A172 (cell line): ENCODE results near the gene BRD7. TPM values are rescaled to one million over a fixed set of nuclear protein-coding genes. Genes with fewer than 3 reads are reported as not detected.
A peak's percentile ranks its signal among the peaks of the same experiment; 100 is the strongest.

Source experiments
- DNase-seq: peaks from one replicate; pipeline ENCODE4 v3.0.0-alpha.2; 2015; ENCODE audit warnings: low spot score
- total RNA-seq: library from RNA; depleted of rRNA; stranded (reverse); fragments of >200 nt; shearing (Covaris generic); gene quantifications from 2 replicates; pipeline ENCODE4 v1.2.3, GENCODE V29; 2014

The BRD7 gene
- total RNA-seq, 1 experiment from 2014 or later, result 98.3 TPM

DNA sequence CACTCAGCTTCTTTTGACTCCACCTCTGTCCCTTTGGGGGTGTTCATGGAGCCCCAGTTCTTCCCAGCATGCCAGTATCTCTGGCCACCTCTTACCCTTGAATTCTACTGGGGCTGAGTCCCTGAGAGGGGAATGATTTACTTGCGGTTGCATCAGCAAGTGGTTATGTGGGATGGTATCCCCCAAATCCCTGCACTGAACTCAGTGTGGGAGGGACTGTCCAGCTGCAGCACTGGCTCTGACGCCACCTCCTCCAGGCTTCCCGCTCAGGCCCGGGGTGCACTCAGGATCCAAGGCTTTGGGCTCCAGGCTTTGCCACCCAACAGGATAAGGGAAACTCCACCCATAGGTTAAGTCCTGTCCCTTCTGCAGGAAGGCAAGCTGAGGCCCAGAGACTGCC lies 21.1 kb upstream of the BRD7 start:
- no peak for DNase-seq

- no peak for DNase-seq
These were observed 19.7 kb upstream of the BRD7 start for GRCh38 chr16:50388496-50388895.

DNA sequence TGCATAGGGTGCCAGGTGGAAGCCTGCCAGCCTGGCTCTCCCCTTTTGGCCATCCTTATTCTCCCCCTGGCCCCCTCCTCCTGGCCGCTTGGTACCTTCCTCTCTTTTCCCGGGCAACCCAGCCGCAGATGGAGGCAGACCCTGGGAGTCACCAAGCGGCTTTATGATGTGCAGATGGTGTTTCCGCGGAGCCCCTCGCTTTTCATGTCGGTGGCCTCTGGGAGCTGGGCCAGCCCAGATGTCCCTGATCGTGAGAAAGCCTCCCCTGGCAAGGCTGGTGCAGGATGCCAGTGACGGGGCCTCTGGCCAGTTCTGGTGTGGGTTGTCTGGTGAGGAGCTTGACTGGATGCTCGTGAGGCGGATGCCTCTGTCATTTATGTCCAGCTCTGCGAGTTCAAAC lies 18.0 kb upstream of the BRD7 start:
- DNase-seq, result no peak

DNA sequence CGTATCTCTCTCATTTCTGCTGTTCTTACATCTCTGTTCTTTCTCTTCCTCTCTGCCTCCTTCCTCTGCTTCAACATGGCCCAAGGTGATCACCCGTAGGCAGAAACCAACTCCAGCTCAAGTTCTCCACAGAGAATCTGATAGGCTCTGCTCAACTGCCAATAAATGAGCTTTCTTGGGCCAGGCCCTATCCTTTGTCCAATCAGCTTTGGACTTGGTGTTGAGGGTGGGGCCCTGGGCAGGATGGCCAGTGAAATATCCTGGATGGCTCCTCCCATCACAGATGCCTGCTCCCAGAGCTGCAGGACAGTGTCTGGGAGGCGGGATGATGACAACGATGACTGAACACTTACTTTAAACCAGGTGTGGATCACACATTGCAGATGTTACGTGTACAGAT lies 17.4 kb upstream of the BRD7 start:
- DNase-seq, result no peak

DNA sequence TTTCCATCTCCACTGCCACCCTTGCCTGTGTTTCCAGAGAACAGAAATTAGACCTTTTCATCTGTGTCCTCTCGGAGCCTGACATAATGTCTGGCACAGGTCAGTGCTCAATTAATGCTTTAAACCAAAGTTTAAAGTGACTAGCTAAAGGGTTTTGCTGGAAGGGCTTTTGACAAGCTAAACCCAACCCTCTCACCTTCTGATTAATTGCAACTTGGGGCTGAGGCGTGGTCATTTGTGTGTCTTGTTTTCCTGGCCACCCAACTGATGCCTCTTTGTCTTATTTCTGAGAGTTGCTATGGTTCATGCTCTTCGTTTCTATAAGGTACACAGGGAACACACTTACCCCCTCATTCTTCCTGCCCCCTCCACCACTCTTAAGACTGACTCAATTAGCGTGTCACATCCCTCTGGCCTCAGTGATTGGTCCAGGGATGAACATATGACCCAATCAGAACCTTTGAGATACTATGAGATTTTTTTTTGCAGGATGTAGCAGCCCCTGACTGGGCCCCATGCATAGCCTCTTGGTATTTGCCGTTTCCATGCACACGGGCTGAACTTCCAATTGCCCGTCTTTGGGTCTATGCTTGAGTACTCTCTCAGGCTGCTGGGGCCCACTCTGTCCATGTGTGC lies 15.8 kb upstream of the BRD7 start:
- no peak for DNase-seq

DNA sequence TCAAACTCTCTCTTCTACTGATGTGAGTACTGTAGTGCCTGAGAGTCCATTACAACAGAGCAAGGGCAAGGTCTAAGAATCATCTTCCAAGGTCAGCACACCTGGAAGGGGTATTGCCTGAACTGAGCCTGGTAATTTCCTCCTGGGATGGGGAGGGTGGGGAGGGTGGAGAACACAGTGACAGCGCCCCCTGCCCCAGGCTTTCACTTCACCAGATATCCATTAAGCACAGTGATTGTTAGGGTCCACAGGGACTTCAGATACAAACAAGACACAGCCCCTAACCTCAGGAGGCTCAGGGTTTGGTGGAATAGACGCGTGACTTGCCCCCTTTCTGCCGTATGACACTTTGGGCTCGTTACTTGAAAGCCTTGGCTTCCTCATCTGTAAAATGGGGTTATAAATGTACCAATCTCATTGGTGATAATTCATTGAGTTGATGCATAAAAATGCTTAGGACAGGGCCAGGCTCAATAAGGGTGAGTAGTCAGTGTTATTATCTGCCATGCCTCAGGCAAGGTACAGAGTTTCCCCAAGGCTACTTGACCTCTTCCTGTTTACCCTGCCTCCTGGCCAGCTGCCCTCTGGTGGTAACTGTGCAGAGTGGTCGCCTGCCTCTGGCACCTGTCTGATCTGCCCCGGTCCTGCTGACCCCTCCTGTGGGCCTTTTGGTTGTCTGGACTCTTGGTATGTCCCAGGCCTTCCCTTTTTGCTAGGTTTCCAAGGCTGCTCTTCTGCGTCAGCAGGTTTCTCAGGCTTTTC lies 13.1 kb upstream of the BRD7 start:
- no peak for DNase-seq

DNA sequence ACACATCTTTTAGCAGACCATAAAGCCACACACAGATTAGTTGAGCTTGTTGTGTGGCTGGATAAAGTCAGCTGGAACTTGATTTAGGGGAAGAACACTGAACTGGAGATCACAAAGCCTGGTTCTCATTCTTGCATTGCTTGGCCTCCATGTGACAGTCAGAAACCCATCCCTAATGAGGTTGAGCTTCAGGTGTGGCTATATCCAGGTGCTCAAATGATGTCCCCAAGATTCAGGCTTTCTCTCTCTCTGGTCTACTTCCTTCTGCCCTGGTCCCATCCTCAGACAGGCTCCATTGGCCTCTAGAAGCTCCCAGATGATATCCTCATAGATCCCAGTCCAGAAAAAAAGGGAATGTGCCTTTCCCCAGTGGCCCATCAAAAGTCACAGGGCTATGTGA lies 9.6 kb upstream of the BRD7 start:
- no peak for DNase-seq

GRCh38 chr16:50377001-50377400 lies 8.2 kb upstream of the BRD7 start:
- no peak for DNase-seq

GRCh38 chr16:50373780-50374179 lies 5.0 kb upstream of the BRD7 start:
- DNase-seq, result no peak

DNA sequence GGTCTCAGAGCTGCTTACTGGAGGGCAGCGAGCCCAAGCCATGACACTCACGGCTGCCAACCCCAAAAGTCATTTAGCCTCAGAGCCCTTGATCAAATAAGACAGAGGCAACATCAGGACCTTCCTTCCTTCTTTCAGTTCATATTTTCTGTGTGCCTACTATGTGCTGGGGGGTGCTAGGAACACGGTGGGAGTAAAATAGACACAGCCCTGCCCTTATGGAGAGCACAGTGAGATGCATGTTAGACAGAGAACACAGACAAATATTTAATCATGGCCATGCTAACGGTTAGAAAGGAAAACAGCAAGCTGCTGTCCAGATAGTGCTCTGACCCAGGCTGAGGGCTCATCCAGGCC lies 4.5 kb upstream of the BRD7 start:
- no peak for DNase-seq

- DNase-seq, result peak; percentile 57
These were observed 4.0 kb upstream of the BRD7 start for GRCh38 chr16:50372611-50373344.

GRCh38 chr16:50371936-50372595 lies 3.3 kb upstream of the BRD7 start:
- DNase-seq, result no peak

- no peak for DNase-seq
These were observed 2.4 kb upstream of the BRD7 start for GRCh38 chr16:50371036-50371716.

DNA sequence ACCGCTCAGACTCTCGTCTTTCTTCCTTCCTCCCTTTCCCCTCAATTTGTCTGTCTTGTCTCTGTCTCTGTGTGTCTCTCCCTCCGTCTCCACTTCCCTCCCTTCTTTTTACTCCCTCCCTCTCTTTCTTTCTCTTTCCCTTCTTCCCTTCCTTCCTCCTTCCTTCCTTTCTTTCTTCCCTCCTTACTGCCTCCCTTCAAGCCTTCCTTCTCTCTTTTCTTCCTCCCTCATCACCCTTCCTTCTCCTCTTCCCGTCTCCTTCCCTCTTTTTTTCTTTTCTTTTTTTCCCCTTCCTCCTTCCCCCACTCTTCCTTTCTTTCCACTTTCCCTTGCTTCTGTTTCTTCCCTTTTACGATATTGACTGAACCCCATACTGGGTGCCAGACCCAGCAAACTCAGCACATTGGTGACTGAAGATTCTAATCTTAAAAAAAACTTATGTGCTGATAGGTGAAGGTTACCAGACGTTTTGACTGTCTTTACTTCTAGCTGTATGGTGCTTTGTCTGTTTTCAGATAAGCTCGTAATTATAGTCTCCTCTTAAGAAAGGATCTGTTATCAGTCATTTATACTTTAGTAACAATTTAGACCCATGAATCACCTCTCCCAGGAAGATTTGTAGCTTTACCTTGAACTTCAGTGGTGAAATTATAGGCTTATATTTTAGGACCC lies 481 bp upstream of the BRD7 start:
- no peak for DNase-seq

DNA sequence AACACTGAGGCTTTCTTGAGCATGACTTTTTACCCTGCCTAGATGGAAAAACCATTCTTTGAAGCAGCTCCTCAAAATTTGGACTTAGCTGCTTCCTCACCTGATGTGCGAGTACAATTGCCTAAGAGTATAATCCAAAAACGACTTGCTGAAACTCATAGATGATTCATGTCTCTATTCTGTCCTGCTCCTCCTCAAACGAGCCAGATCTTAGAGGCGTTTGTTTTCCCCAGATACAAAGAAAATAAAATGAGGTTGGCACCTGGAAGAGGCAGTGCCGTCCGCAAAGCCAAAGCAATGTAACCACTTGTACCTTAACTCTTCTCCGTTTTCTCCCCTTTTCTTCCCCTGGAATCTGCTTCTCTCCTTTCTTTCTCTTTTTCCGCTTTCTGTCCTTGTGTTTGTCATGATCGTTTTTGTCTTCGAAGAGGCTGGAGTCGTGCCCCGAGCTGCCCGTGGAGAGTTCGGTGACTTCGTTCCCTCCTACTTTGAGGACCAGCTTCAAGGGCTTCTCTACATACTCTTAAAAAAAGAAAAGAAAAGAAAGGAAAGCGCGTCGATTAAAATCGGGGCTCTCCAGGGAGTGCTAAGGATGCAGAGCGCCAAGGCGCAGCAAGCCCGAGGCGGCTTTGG lies 895 bp downstream of the BRD7 start:
- DNase-seq, result no peak

DNA sequence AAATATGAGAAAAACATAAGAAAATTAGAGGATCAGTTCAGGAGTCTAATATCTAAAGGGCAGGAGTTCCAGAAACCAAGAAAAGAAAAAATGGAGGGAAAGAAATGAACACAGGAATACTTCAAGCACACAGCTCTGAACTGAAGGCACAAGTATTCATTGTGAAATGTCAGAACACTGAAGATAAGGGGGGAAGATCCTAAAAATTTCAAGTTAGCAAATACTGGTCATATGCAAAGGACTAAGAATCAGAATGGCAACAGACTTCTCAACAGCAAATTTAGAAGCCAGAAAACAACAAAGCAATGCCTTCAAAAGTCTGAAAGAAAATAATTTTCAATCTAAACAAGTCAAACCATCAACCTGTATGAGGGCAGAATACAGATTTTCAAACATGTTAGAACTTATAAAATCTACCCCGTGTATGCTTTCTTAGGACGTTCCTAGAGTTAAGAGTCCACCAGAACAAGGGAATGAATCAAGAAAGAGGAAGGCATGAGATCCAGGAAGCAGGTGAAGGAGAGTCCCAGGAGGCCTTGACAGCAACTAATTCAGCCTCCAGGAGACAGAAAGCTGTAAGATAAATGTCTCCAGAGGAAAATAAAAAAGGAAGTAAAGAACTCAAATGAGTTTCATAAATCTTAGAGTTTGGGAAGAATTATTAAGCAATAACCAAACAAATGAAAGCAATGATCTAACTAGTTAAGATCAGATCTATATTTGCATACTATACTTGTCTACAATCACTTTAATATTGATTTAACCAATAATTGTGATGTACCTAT lies 2.8 kb downstream of the BRD7 start:
- no peak for DNase-seq

DNA sequence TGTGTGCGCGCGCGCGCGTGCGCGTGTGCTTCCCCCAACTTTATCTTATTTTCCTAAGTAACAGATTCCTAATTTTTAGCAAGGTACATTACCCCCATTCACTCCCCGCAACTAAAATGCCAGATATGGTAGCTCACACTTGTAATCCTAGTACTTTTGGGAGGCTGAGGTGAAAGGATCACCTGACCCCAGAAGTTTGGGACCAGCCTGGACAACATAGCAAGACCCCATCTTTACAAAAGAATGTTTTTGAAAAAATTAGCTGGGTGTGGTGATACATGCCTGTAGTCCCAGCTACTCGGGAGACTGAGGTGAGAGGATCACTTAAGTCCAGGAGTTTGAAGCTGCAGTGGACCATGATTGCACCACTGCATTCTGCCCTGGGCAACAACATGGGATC lies 5.1 kb downstream of the BRD7 start:
- no peak for DNase-seq

- DNase-seq, result no peak
These were observed 8.0 kb downstream of the BRD7 start for GRCh38 chr16:50360779-50361178.

DNA sequence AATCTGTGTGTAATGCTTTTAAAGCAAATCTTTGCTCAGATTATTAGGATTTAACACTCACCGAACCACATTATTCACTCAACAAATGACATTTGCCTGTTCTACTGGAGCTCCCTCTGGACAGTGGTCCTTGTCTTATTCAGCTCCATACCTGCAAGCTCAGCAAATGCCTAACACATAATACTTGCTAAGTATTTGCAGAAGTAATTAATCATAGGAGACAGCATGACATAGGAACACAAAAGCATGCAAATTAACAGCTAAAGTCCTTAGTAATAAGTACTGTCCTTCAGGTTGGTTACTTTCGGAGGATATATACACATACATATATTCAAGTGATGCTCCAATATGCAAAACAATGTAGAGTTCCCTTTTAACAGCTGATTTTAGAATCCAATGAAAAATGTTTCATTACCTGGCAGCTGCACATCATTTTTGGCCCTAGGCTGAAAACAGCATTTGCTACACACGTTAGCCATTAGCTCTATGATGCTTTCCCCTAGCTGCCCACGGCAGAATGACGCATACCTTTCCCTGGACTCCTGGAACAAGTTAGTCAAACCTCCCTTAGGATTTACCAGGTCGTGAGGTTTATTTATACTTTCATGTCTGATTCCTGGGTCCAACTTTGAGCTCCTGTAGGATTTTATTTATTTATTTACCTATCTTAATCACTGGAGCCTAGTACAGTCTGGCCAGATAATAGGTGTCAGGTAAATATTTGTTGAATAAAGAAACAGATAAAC lies 8.6 kb downstream of the BRD7 start:
- DNase-seq, result no peak
